GM18519 (cell line): ENCODE data around the gene EMID1.

ENCODE experiments used
- ATAC-seq: cut with Tn5 transposase; IDR thresholded peaks from one replicate; pipeline ENCODE4 v1.9.1; 2021; ENCODE audit warnings: mild to moderate bottlenecking, moderate library complexity; ENCODE audit not compliant: unreplicated experiment, low FRiP score

EMID1 gene

DNA sequence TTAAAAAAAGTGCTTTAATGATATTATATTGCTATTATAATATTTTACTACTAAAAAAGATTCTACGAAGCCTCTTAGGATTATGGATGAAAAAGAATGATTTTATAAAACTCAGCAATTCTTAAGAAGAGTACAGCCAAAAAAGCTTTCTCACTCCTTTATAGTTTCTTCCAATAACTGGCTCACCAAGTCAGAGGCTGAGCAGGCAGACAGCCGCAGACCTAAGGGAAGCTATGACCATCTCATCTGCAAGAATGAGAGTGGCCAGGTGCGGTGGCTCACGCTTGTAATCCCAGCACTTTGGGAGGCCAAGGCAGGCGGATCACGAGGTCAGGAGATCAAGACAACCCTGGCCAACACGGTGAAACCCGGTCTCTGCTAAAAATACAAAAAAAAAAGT lies 12.7 kb upstream of the EMID1 start:
- ATAC-seq, result no peak

DNA sequence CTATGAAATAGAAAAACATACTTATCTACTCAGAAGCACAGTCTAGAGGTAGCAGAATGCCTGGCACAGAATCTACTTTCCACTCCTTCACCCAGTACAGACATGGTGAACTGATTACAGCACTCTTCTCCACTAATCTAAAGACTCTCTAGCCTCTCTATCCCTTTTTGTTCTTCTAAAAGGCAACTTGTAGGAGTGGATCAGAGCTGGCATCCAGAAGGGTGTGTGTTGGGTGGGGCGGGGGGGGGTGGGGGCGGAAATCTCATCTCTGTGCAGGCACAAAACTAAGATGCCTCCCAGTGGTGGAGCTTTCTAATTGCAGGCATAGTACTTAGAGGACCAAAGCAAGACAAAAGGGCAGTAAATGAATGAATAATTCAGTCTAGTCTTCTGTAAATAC lies 11.5 kb upstream of the EMID1 start:
- ATAC-seq, result no peak

- ATAC-seq, result no peak
These were observed 10.4 kb upstream of the EMID1 start for GRCh38 chr22:29195118-29195963.

- ATAC-seq, result no peak
These were observed 9.6 kb upstream of the EMID1 start for GRCh38 chr22:29195964-29196666.

- ATAC-seq, result no peak
These were observed 8.6 kb upstream of the EMID1 start for GRCh38 chr22:29197096-29197495.

- ATAC-seq, result no peak
These were observed 7.5 kb upstream of the EMID1 start for GRCh38 chr22:29198240-29198639.

DNA sequence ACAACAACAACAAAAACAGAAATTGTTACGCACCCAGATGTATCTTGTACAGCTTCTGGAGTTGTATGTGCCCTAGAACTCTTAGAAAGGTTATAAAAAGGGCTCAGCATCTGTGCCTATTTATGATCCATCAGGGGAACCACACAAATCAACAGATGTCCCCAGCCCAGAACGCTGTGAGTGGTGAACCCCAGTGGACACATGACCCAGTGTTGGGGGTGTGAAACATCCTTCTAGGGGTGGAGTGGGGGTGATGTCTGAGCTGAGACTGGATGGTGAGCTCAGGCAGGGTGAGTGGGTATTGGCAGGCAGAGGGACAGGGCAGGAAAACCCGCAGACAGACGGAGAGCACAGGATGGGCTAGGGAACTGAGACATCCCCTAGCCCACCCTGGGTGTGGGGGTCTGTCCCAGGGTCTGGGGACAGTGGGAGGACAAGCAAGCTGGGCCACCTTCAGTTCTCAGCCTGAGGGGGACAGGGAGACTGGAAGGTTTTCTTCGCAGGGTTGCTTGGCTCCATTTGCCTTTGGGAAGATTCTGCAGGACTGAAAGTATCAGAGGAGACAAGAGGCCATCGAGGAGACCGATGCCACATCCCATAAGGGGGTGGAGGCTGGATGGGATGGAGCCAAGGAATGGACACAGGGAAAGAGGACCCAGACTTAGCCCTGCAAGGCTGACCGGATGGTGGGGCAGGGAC lies 5.8 kb upstream of the EMID1 start:
- no peak for ATAC-seq

DNA sequence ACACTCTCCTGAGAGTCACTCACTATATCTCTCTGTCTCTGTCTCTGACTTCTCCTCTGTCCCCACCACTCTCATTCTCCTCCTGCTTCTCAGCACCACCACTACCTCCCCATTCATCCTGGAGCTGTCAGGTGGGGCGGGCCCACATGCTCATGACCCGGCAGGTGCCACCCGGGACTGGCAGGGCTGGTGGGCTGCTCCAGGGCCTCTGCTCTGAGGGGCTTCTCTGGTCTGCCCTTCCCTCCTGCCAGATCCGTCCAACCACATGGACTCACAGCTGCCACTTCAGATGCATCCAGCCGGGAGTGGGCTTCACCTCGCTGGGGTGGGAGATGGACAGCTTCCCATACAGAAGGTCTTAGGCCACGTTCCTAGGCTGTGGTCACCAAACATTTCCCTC lies 4.8 kb upstream of the EMID1 start:
- no peak for ATAC-seq

DNA sequence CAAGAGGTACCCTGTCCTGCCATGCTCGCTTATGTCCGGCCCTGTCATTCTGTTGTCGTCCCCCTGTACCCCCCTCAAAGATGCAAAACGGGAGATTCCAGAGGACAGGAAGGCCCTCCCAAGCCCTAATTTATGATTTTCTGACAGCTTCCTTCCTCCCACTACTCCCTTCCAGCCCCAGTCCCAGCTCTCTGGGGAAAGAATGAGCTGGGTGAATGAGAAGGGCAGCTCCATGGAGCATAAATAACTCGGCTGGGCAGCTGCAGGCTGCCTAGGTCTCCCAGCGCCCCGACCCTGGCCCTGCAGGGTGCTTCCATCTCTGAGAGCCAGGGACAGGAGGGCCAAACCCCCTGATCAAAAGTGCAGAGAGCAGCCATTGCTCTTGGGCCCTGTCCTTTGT lies 3.9 kb upstream of the EMID1 start:
- ATAC-seq, result no peak

DNA sequence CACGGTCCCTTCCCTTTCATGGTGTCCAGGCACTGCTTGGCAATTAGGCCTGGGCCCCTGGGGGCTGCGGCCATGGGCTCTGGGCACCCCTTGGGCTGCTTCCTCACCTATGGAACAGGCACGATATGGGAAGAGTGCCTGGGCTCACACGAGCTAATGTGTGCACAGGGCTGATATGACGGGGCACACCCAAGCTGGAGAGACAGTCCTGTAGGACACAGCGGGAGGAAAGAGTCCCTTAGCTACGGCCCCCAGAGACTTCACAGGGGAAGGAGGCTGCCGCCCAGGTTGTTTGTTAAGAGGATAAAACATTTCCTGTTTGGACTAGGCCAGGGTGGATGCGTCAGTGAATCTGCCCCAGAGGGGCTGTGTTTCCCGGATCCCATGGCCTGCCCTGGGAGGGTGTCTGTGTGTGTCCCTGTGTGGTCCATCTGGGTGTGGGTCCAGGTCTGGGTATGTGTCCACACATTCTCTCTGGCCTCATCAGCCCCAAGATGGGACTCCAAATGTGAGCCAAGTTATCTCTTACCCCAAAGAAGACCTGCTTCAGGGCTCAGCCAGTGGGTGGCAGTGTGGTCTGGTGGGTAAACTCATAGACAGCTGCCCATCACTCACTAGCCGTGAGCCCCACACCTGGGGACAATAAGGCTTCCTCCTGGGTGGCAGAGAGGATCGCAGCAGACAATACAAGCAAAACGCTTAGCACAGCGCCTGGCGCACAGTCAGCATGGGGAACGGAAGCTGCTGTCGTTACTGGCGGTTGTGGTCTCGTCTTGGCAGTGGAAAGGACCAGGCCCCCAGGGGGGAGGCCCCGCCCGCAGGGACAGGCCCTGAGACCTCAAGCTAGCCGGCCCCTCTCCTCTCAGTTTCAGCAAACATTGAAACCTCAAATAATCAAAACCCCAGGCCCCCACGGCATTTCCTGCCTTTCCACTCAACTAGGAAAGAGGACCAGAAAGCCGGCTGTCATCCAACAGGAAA lies 3.2 kb upstream of the EMID1 start:
- peak; percentile 54 for ATAC-seq

DNA sequence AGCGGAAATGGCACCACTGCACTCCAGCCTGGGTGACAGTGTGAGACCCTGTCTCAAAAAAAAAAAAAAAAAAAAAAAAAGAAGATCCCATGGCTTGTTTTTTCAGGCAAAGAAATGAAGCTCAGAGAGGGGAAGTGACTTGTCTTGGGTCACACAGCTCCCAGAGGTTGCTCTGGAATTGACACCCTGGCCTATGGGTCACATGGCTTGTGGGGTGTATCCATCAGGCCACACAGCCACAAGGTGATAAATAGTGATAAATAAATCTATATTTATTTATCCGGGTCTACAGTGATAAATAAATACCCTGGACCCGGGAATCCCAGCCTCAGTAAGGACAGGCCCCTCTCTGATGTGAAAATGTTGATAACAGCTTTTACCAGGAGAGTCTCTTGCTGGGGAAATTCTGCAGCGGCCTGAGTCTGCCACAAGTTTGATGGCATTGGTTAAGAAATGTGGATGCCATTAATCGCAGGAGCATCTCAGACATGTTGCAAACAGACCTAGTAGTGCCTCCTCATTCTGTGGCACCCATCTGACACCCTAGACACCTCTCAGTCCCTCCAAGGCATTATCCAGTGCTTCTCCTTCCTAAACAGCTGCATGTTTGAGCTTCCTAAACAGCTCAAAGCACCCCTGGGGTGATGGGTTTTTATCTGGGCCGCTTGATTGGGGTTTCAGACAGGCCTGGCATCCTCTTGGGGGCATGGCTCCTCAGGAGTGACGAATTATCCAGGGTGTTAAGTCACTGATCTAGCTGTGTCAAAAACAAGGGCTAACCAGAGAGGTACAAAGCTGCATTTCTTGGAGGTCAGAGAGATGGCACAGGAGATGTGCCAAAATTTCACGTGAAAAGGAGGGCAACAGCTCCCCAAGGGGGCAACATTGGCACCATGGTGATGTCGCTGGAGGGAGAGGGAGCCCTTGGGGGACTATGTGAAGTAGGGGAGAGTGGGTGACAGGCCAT lies 1.9 kb upstream of the EMID1 start:
- no peak for ATAC-seq

DNA sequence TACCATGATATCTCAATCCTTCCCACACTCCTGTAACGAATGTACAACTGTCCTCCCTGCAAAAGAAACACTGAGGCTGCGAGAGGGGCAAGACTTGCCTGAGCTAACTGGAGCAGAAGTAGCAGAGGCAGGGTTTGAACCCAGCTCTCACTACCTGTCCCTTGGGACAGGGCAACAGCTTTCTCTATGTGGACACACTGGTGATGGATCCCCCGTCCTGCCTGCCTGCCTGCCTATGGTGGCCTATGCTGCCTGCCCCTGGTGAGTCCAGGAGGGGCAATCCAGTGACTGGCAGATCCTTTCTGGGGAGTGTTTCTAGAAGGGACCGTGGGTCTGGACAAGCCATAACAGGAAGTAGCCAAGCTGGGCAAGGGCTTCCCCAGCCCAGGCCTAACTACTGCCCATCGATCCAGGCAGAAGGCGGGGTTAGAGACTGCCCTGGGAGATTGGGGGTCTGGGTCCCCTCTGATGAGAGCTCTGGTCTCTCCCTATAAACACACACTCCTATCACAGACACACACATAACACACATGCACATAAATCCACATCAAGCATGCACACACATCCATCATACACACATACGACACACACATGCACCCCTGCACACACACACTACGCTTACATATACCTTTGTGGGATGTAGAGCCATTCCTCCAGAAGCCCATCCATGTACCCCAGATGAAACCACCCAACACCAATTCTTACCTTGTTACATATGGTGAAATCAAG lies 1.1 kb upstream of the EMID1 start:
- no peak for ATAC-seq

- ATAC-seq, result no peak
These were observed 473 bp upstream of the EMID1 start for GRCh38 chr22:29205252-29205593.

GRCh38 chr22:29206372-29207242 lies 911 bp downstream of the EMID1 start:
- no peak for ATAC-seq

- no peak for ATAC-seq
These were observed 1.5 kb downstream of the EMID1 start for GRCh38 chr22:29207243-29207550.

GRCh38 chr22:29207562-29208501 lies 2.1 kb downstream of the EMID1 start:
- no peak for ATAC-seq

- ATAC-seq, result no peak
These were observed 2.8 kb downstream of the EMID1 start for GRCh38 chr22:29208502-29208862.
